ENCODE data around the gene CHST10.
"Not testable (repeated sequence)": the region's sequence is repeated elsewhere in the genome, so short reads cannot be mapped to it uniquely, and the experiment has no call there.

The CHST10 gene

GRCh38 chr2:100416935-100417710, at the start of gene CHST10:
Gene CHST10 (minus strand): TSS chr2:100417668. CDS start chr2:100406675, 10,993 bp downstream.
- peak; percentile 3 to 40 for DNase-seq (ENCODE audit: extremely low read depth in 1 of 2, low read depth in 1 of 2)

- DNase-seq (ENCODE audit: extremely low read depth in 1 of 2, low read depth in 1 of 2) = no peak
These were observed 43.5 kb upstream of the CHST10 start for GRCh38 chr2:100460904-100461530.

GRCh38 chr2:100456357-100456756, 38.9 kb upstream of the CHST10 start:
- DNase-seq (ENCODE audit: extremely low read depth in 1 of 2, low read depth in 1 of 2) = not testable (repeated sequence)

- DNase-seq (ENCODE audit: extremely low read depth in 1 of 2, low read depth in 1 of 2) = no peak
These were observed 36.4 kb upstream of the CHST10 start for GRCh38 chr2:100453853-100454252.

- DNase-seq (ENCODE audit: extremely low read depth in 1 of 2, low read depth in 1 of 2) = no peak
These were observed 34.3 kb upstream of the CHST10 start for GRCh38 chr2:100451734-100452133.

GRCh38 chr2:100451092-100451491, 33.6 kb upstream of the CHST10 start:
- DNase-seq (ENCODE audit: extremely low read depth in 1 of 2, low read depth in 1 of 2) = no peak

- DNase-seq (ENCODE audit: extremely low read depth in 1 of 2, low read depth in 1 of 2) = no peak
These were observed 29.2 kb upstream of the CHST10 start for GRCh38 chr2:100446696-100447095.

GRCh38 chr2:100437751-100438150, 20.3 kb upstream of the CHST10 start:
- no peak for DNase-seq (ENCODE audit: extremely low read depth in 1 of 2, low read depth in 1 of 2)

- DNase-seq (ENCODE audit: extremely low read depth in 1 of 2, low read depth in 1 of 2) = no peak
These were observed 12.3 kb upstream of the CHST10 start for GRCh38 chr2:100429726-100430125.

- peak; percentile 43 to 45 for DNase-seq (ENCODE audit: extremely low read depth in 1 of 2, low read depth in 1 of 2)
These were observed 10.3 kb upstream of the CHST10 start for GRCh38 chr2:100427627-100428258.

- DNase-seq (ENCODE audit: extremely low read depth in 1 of 2, low read depth in 1 of 2) = no peak
These were observed 9.6 kb upstream of the CHST10 start for GRCh38 chr2:100427111-100427510.

- DNase-seq (ENCODE audit: extremely low read depth in 1 of 2, low read depth in 1 of 2) = no peak
These were observed 8.9 kb upstream of the CHST10 start for GRCh38 chr2:100426384-100426720.

- no peak for DNase-seq (ENCODE audit: extremely low read depth in 1 of 2, low read depth in 1 of 2)
These were observed 8.3 kb upstream of the CHST10 start for GRCh38 chr2:100425573-100426383.

- DNase-seq (ENCODE audit: extremely low read depth in 1 of 2, low read depth in 1 of 2) = no peak
These were observed 7.6 kb upstream of the CHST10 start for GRCh38 chr2:100425107-100425506.

- no peak for DNase-seq (ENCODE audit: extremely low read depth in 1 of 2, low read depth in 1 of 2)
These were observed 6.9 kb upstream of the CHST10 start for GRCh38 chr2:100424277-100424875.

- DNase-seq (ENCODE audit: extremely low read depth in 1 of 2, low read depth in 1 of 2) = no peak
These were observed 6.2 kb upstream of the CHST10 start for GRCh38 chr2:100423631-100424030.

GRCh38 chr2:100422320-100423055, 5.0 kb upstream of the CHST10 start:
- no peak for DNase-seq (ENCODE audit: extremely low read depth in 1 of 2, low read depth in 1 of 2)

- DNase-seq (ENCODE audit: extremely low read depth in 1 of 2, low read depth in 1 of 2) = no peak
These were observed 2.4 kb upstream of the CHST10 start for GRCh38 chr2:100419915-100420314.

GRCh38 chr2:100418406-100418962, 1.0 kb upstream of the CHST10 start:
- no peak for DNase-seq (ENCODE audit: extremely low read depth in 1 of 2, low read depth in 1 of 2)

GRCh38 chr2:100417711-100418124, 250 bp upstream of the CHST10 start:
- DNase-seq (ENCODE audit: extremely low read depth in 1 of 2, low read depth in 1 of 2) = no peak

All from activated CD8-positive, alpha-beta memory T cell treated with anti-CD3 and anti-CD28 coated beads for 1 hour (primary cell).